HepG2 (cell line): ENCODE results near the gene TSPAN9. TPM values are rescaled to one million over a fixed set of nuclear protein-coding genes. Genes with fewer than 3 reads are reported as not detected.

Experiments used
- ATAC-seq: fragments of 200-7000 bp; cut with Tn5 transposase; 3 replicates; pipeline ENCODE4 v1.9.1; 2020; ENCODE audit warnings: mild to moderate bottlenecking, moderate library complexity
- BruUV-seq: library from RNA; stranded (reverse); fragments of 400-500 nt; replicated peaks from 2 replicates; lab custom pipeline; 2021; lab: Mats Ljungman, UMichigan
- CTCF ChIA-PET: fragments of 300-600 bp; formaldehyde crosslinking; extraction: SDS; loops from one replicate; lab custom pipeline; 2021; ENCODE audit warnings: low total read pairs, inconsistent platforms, low intra/inter-chr PET ratio; lab: Yijun Ruan, JAX
- POLR2A ChIA-PET: fragments of 350-600 bp; sonication (Branson Sonifier 250); formaldehyde crosslinking; loops from one replicate; lab custom pipeline; 2020; ENCODE audit warnings: antibody characterized with exemption, inconsistent platforms; lab: Yijun Ruan, JAX
- DNase-seq: peaks from one replicate; pipeline ENCODE4 v3.0.0-alpha.2; 2015; ENCODE audit warnings: low spot score
- FAIRE-seq: peaks from 3 replicates; lab custom pipeline; 2011; peaks lifted over from hg19 to GRCh38; lab: Jason Lieb, UNC
- H2AFZ ChIP-seq: one replicate; pipeline ENCODE4 v1.6.1; 2011; ENCODE audit warnings: low read length, inconsistent platforms
- H3K27ac ChIP-seq: fragments of 300-600 bp; 3 replicates; pipeline ENCODE4 v1.8.0; 2011; ENCODE audit warnings: mixed run types, mild to moderate bottlenecking, mixed read lengths, low read length, inconsistent platforms; ENCODE audit not compliant: insufficient read depth; ENCODE audit errors: extremely low read length
- H3K27me3 ChIP-seq, 2 experiments: fragments of 200-600 bp in 1 of 2; 2 replicates in 1 of 2; 3 replicates in 1 of 2; pipeline versions ENCODE4 v1.6.0 to v1.8.0; 2011; ENCODE audit warnings: low read length in 2 of 2, mild to moderate bottlenecking in 2 of 2, moderate library complexity in 2 of 2, inconsistent platforms in 1 of 2; ENCODE audit not compliant: insufficient read depth in 2 of 2, control insufficient read depth in 1 of 2
- H3K36me3 ChIP-seq, 2 experiments: fragments of 200-600 bp in 1 of 2; replicated peaks in 1 of 2; 2 replicates in 1 of 2; 3 replicates in 1 of 2; pipeline versions ENCODE4 v1.5.1 to v1.8.0; 2011; ENCODE audit warnings: low read length in 2 of 2, inconsistent platforms in 1 of 2; ENCODE audit not compliant: insufficient read depth in 2 of 2, control insufficient read depth in 1 of 2
- H3K4me1 ChIP-seq: 2 replicates; pipeline ENCODE4 v1.5.1; 2012; ENCODE audit warnings: low read length, inconsistent platforms; ENCODE audit not compliant: insufficient read depth
- H3K4me2 ChIP-seq: 2 replicates; pipeline ENCODE4 v1.6.0; 2011; ENCODE audit warnings: low read depth, low read length, inconsistent platforms
- H3K4me3 ChIP-seq, 3 experiments: fragments of 200-600 bp in 1 of 3; sonication (generic), shearing (Covaris generic) in 1 of 3; replicated peaks in 1 of 3; 2 replicates each; pipeline ENCODE4 v1.5.1; 2011 to 2016; ENCODE audit warnings: low read length in 3 of 3, inconsistent platforms in 2 of 3, low read depth in 2 of 3, mild to moderate bottlenecking in 2 of 3, control low read depth in 1 of 3, mixed read lengths in 1 of 3; ENCODE audit not compliant: insufficient read depth in 1 of 3
- H3K79me2 ChIP-seq: one replicate; pipeline ENCODE4 v1.6.1; 2011; ENCODE audit warnings: low read length, inconsistent platforms; ENCODE audit not compliant: insufficient read depth
- H3K9ac ChIP-seq: 2 replicates; pipeline ENCODE4 v1.6.0; 2011; ENCODE audit warnings: mild to moderate bottlenecking, low read depth, low read length, inconsistent platforms; ENCODE audit not compliant: insufficient read depth
- H3K9me3 ChIP-seq: 2 replicates; pipeline ENCODE4 v1.5.1; 2012; ENCODE audit warnings: mild to moderate bottlenecking, low read length
- H4K20me1 ChIP-seq: 2 replicates; pipeline ENCODE4 v1.6.0; 2011; ENCODE audit warnings: inconsistent platforms, mild to moderate bottlenecking, low read length, moderate library complexity; ENCODE audit not compliant: insufficient read depth
- BATF2 ChIP-seq: sonication (generic); formaldehyde crosslinking; IDR thresholded peaks from 2 replicates; pipeline ENCODE4 v1.8.0; 2022; ENCODE audit warnings: mild to moderate bottlenecking, missing genetic modification reagents, moderate library complexity
- CEBPB ChIP-seq: IDR thresholded peaks from 2 replicates; pipeline ENCODE4 v1.6.1; 2011; ENCODE audit warnings: low read depth, low read length, improper control_type of control experiment, borderline replicate concordance
- WGBS: methylation state at CpG from one replicate; pipeline ENCODE4 v1.1.6; 2017; ENCODE audit warnings: low lambda C conversion rate; 5-methylcytosine and 5-hydroxymethylcytosine counted together
- in situ Hi-C: cut with HindIII; loops from 2 replicates; pipeline ENCODE4 v1.10.0; 2017; ENCODE audit warnings: low pct_unique_long_range_greater_than_20kb; ENCODE audit not compliant: extremely low pct_ligation_motif_present
- intact Hi-C: fragments of 100-400 bp; cut with micrococcal nuclease; formaldehyde crosslinking; loops from one replicate; pipeline ENCODE4 v1.10.0; 2022; ENCODE audit not compliant: unreplicated experiment
- polyA plus RNA-seq, 8 experiments: library from polyadenylated mRNA; depleted of rRNA in 3 of 8; stranded (reverse) in 7 of 8; unstranded in 1 of 8; fragments of >200 nt; fragmentation: Illumina TruSeq in 4 of 8; extraction: Trizol in 4 of 8; gene quantifications; 2 replicates each; pipeline versions ENCODE4 v1.2.1 to v1.2.3, GENCODE V29; 2011 to 2016; ENCODE audit warnings: low read depth in 4 of 8, missing spikeins in 1 of 8, mixed read lengths in 1 of 8; ENCODE audit not compliant: insufficient read depth in 1 of 8
- total RNA-seq, 5 experiments: library from RNA; depleted of rRNA; stranded (reverse); fragments of >200 nt; fragmentation: Illumina TruSeq; extraction: Trizol; gene quantifications; 2 replicates each; pipeline ENCODE4 v1.2.3, GENCODE V29; 2016; ENCODE audit warnings: low read depth in 1 of 5
- TF ChIP-seq, protein P1 (sequence below): sonication (generic); formaldehyde crosslinking; IDR thresholded peaks from 2 replicates; pipeline ENCODE4 v1.4.0; 2020; ENCODE audit warnings: low read depth, mild to moderate bottlenecking, missing genetic modification reagents

The TSPAN9 gene
- total and polyA plus RNA-seq, 2 of the 13 experiments (the other 11 are each of a cell fraction or from before 2014, with no cell fraction given), result 18.1 to 42.3 TPM

DNA sequence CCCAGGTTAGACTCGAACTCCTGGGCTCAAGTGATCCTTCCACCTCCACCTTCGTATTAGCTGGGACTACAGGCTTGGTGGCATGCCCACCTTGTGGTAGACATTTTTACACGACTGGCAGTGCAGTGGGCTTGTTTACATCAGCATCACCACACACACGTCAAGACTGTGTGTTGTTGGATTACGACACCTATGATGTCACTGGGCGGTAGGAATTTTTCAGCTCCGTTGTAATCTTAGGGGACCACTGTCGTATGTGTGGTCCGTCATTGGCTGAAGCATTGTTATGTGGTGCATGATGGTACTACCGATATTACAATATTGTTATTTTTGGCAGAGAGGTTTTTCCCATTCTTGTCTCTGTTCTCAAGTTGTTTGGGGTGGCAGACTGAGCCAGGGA, 50.7 kb downstream of the TSPAN9 start (continued):
- TF ChIP-seq, protein P1, sequence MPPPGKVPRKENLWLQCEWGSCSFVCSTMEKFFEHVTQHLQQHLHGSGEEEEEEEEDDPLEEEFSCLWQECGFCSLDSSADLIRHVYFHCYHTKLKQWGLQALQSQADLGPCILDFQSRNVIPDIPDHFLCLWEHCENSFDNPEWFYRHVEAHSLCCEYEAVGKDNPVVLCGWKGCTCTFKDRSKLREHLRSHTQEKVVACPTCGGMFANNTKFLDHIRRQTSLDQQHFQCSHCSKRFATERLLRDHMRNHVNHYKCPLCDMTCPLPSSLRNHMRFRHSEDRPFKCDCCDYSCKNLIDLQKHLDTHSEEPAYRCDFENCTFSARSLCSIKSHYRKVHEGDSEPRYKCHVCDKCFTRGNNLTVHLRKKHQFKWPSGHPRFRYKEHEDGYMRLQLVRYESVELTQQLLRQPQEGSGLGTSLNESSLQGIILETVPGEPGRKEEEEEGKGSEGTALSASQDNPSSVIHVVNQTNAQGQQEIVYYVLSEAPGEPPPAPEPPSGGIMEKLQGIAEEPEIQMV, result no peak

GRCh38 chr12:3128498-3129293, 51.5 kb downstream of the TSPAN9 start:
- FAIRE-seq (no peak), DNase-seq (no peak), ATAC-seq (no peak)
- Histone ChIP-seq H3K4me1 (peaks cover 7% of the 10 kb centered on the region; the same call in 1 of the 2 replicates), H3K9ac (no peak overlapping the region), H3K9me3 (no peaks in the 10 kb centered on the region), H3K27me3 (no peaks in the 10 kb centered on the region), H3K4me3 (no peak overlapping the region), H3K27ac (no peak overlapping the region), H4K20me1 (no peaks in the 10 kb centered on the region; the same call in 1 of the 2 replicates), H3K4me2 (no peak overlapping the region), H2AFZ (no peak overlapping the region), H3K36me3 (peaks cover 3 to 10% of the 10 kb centered on the region in 2 experiments; a peak in 4 of 5 replicates), H3K79me2 (peaks cover 6% of the 10 kb centered on the region)
- POLR2A ChIA-PET, result interaction anchor here (1.2 kb wide), 1 partner anchor 24 kb away, joined by 3 read pairs; no protein-coding TSS in a partner anchor
- 94% methylated on average over 6 of the region's 6 CpGs for WGBS
- intact Hi-C loops, result no loop called here
- in situ Hi-C loops, result no loop called here
- CTCF ChIA-PET, result no interaction called here
- TF ChIP-seq CEBPB, result peak; percentile 79
- TF ChIP-seq BATF2 (CRISPR knock-in tag), result no peak
- no TSS peak for BruUV-seq
